ENCODE measurements around the gene NR2F1. TPM values are rescaled to one million over a fixed set of nuclear protein-coding genes. Genes with fewer than 3 reads are reported as not detected.

The NR2F1 gene
- total RNA-seq, 1 experiment from 2014 or later: 88.4 TPM

- POLR2A ChIA-PET (ENCODE audit: unreplicated experiment): no interaction called here
- BruUV-seq (replicated peaks): no TSS peak
Observed at GRCh38 chr5:93557021-93557604, 25.9 kb upstream of the NR2F1 start.

GRCh38 chr5:93566091-93566490 lies 16.9 kb upstream of the NR2F1 start:
- DNase-seq (no peak), ATAC-seq (no peak)
- H3K9ac ChIP-seq (ENCODE audit: low read length): no peak overlapping the region
- no peaks in the 10 kb centered on the region for H3K27me3 ChIP-seq (ENCODE audit: low read length)
- intact Hi-C loops (cut with micrococcal nuclease): no loop called here
- peaks cover 16% of the 10 kb centered on the region for H3K4me1 ChIP-seq (ENCODE audit: insufficient read depth, low read length)
- H3K9me2 ChIP-seq (replicated peaks; ENCODE audit: low read length): no peaks in the 10 kb centered on the region
- H3K36me3 ChIP-seq (ENCODE audit: low read depth, low read length): peaks cover 9% of the 10 kb centered on the region; the same call in 1 of the 2 replicates
- no peak overlapping the region for H3K27ac ChIP-seq (ENCODE audit: low read length)
- no peaks in the 10 kb centered on the region for H3F3A ChIP-seq (ENCODE audit: low read length, unreplicated experiment)
- H3K4me3 ChIP-seq (ENCODE audit: low read length): no peak overlapping the region
- no peak overlapping the region for H2AFZ ChIP-seq (ENCODE audit: low read length)
- TF ChIP-seq EZH2phosphoT487 (IDR thresholded peaks at IDR 0.05; ENCODE audit: borderline replicate concordance, low read length): no peak
- TF ChIP-seq, protein P1, sequence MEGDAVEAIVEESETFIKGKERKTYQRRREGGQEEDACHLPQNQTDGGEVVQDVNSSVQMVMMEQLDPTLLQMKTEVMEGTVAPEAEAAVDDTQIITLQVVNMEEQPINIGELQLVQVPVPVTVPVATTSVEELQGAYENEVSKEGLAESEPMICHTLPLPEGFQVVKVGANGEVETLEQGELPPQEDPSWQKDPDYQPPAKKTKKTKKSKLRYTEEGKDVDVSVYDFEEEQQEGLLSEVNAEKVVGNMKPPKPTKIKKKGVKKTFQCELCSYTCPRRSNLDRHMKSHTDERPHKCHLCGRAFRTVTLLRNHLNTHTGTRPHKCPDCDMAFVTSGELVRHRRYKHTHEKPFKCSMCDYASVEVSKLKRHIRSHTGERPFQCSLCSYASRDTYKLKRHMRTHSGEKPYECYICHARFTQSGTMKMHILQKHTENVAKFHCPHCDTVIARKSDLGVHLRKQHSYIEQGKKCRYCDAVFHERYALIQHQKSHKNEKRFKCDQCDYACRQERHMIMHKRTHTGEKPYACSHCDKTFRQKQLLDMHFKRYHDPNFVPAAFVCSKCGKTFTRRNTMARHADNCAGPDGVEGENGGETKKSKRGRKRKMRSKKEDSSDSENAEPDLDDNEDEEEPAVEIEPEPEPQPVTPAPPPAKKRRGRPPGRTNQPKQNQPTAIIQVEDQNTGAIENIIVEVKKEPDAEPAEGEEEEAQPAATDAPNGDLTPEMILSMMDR (conservative IDR thresholded peaks at IDR 0.05; ENCODE audit: low read depth, low read length): no peak
- TF ChIP-seq EZH2 (IDR thresholded peaks at IDR 0.05; ENCODE audit: low read length, unreplicated experiment): no peak
- H4K20me1 ChIP-seq (ENCODE audit: low read length): no peaks in the 10 kb centered on the region
- H3K4me2 ChIP-seq (ENCODE audit: low read length): no peak overlapping the region
- peaks cover 74% of the 10 kb centered on the region for H3K79me2 ChIP-seq (ENCODE audit: low read length)
- CTCF ChIA-PET: no interaction called here
- no TSS peak for BruUV-seq (replicated peaks)
- POLR2A ChIA-PET (ENCODE audit: unreplicated experiment): no interaction called here
- no peaks in the 10 kb centered on the region for H3K9me3 ChIP-seq (ENCODE audit: low read length)

More at GRCh38 chr5:93557021-93557604, 25.9 kb upstream of the NR2F1 start:
- ATAC-seq: peak; percentile 88
- Histone ChIP-seq H3K27ac (ENCODE audit: low read length) (peak overlapping the region; percentile 7; the same call in 1 of the 2 replicates), H3K9me3 (ENCODE audit: low read length) (no peaks in the 10 kb centered on the region), H4K20me1 (ENCODE audit: low read length) (no peaks in the 10 kb centered on the region), H3K4me1 (ENCODE audit: insufficient read depth, low read length) (0 out of 2 replicates have a peak, but pooled peaks cover 8% of the 10 kb centered on the region), H3F3A (ENCODE audit: low read length, unreplicated experiment) (no peaks in the 10 kb centered on the region), H3K9me2 (replicated peaks; ENCODE audit: low read length) (no peaks in the 10 kb centered on the region), H3K9ac (ENCODE audit: low read length) (no peak overlapping the region), H3K36me3 (ENCODE audit: low read depth, low read length) (peaks cover 34% of the 10 kb centered on the region), H2AFZ (ENCODE audit: low read length) (no peak overlapping the region), H3K4me3 (ENCODE audit: low read length) (no peak overlapping the region), H3K79me2 (ENCODE audit: low read length) (peaks cover 6% of the 10 kb centered on the region; the same call in 1 of the 2 replicates), H3K27me3 (ENCODE audit: low read length) (no peaks in the 10 kb centered on the region), H3K4me2 (ENCODE audit: low read length) (no peak overlapping the region)
- CTCF ChIA-PET: no interaction called here
- intact Hi-C loops (cut with micrococcal nuclease): no loop called here
- DNase-seq: peak; percentile 19
- TF ChIP-seq, protein P1 (conservative IDR thresholded peaks at IDR 0.05; ENCODE audit: low read depth, low read length): no peak
- TF ChIP-seq EZH2 (IDR thresholded peaks at IDR 0.05; ENCODE audit: low read length, unreplicated experiment) (no peak), EZH2phosphoT487 (IDR thresholded peaks at IDR 0.05; ENCODE audit: borderline replicate concordance, low read length) (no peak)

DNA sequence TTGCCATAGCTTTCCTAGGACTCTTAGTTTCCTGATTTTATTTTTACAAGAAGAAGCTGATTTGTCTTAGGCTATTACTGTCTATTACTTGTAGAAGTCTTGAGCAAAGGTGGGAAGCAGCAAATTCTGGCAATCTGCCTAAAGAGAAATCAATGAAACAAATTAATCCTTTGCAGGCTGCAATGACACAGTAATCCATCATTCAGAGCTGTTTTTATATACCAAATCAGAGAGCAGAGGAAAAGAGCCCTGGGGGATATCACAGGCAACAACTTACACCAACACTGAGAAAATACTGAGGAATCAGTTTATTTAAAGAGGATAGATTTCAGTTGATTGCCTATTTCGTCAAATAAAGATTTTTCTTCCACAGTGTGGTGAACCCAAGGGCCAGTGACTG lies 15.6 kb upstream of the NR2F1 start:
- intact Hi-C loops (cut with micrococcal nuclease): no loop called here
- CTCF ChIA-PET: no interaction called here
- Histone ChIP-seq H4K20me1 (ENCODE audit: low read length) (no peaks in the 10 kb centered on the region), H3K27ac (ENCODE audit: low read length) (no peak overlapping the region), H3K9me2 (replicated peaks; ENCODE audit: low read length) (no peaks in the 10 kb centered on the region), H3K4me2 (ENCODE audit: low read length) (no peak overlapping the region), H2AFZ (ENCODE audit: low read length) (no peak overlapping the region), H3K27me3 (ENCODE audit: low read length) (no peaks in the 10 kb centered on the region), H3K9me3 (ENCODE audit: low read length) (no peaks in the 10 kb centered on the region), H3K4me3 (ENCODE audit: low read length) (no peak overlapping the region), H3K79me2 (ENCODE audit: low read length) (peaks cover 87% of the 10 kb centered on the region), H3K36me3 (ENCODE audit: low read depth, low read length) (peaks cover 12% of the 10 kb centered on the region), H3K4me1 (ENCODE audit: insufficient read depth, low read length) (peaks cover 16% of the 10 kb centered on the region), H3F3A (ENCODE audit: low read length, unreplicated experiment) (no peaks in the 10 kb centered on the region), H3K9ac (ENCODE audit: low read length) (no peak overlapping the region)
- DNase-seq: no peak
- no TSS peak for BruUV-seq (replicated peaks)
- no peak for ATAC-seq
- no peak for TF ChIP-seq EZH2phosphoT487 (IDR thresholded peaks at IDR 0.05; ENCODE audit: borderline replicate concordance, low read length)
- TF ChIP-seq EZH2 (IDR thresholded peaks at IDR 0.05; ENCODE audit: low read length, unreplicated experiment): no peak
- TF ChIP-seq, protein P1 (conservative IDR thresholded peaks at IDR 0.05; ENCODE audit: low read depth, low read length): no peak
- POLR2A ChIA-PET (ENCODE audit: unreplicated experiment): no interaction called here
